ENCODE measurements around the gene CUL7. TPM values are rescaled to one million over a fixed set of nuclear protein-coding genes. Genes with fewer than 3 reads are reported as not detected.

The CUL7 gene
- polyA plus RNA-seq, 1 donor from 2014 or later, result 25.7 TPM

- no peak overlapping the region for H3K27ac ChIP-seq (ENCODE audit: low read length)
These were observed 18.0 kb downstream of the CUL7 start for GRCh38 chr6:43035495-43036194.

GRCh38 chr6:43034190-43034525 lies 19.5 kb downstream of the CUL7 start:
- Histone ChIP-seq H3K9ac (ENCODE audit: low read length) (no peak overlapping the region), H3K9me3 (ENCODE audit: low read length) (no peaks in the 10 kb centered on the region), H4K20me1 (ENCODE audit: insufficient read depth) (no peaks in the 10 kb centered on the region), H3K9me2 (ENCODE audit: insufficient read depth, low read length) (no peaks in the 10 kb centered on the region), H3K4me2 (ENCODE audit: low read length) (no peak overlapping the region), H3K27me3 (ENCODE audit: insufficient read depth, low read depth, low read length) (no peaks in the 10 kb centered on the region), H2AFZ (ENCODE audit: low read depth, low read length) (no peak overlapping the region), H3K79me2 (replicated peaks; ENCODE audit: insufficient read depth, low read length) (no peaks in the 10 kb centered on the region), H3F3A (ENCODE audit: insufficient read depth, low read length, poor library complexity, severe bottlenecking) (no peaks in the 10 kb centered on the region), H3K4me3 (ENCODE audit: low read length) (no peak overlapping the region), H3K27ac (ENCODE audit: low read length) (no peak overlapping the region), H3K36me3 (ENCODE audit: insufficient read depth, low read length) (no peaks in the 10 kb centered on the region)
- TF ChIP-seq EZH2 (IDR thresholded peaks at IDR 0.05; ENCODE audit: borderline replicate concordance, insufficient read depth, low read length, poor library complexity, severe bottlenecking) (no peak), EP300 (conservative IDR thresholded peaks at IDR 0.05; ENCODE audit: poor library complexity, severe bottlenecking) (no peak), SMC3 (conservative IDR thresholded peaks at IDR 0.05; ENCODE audit: poor library complexity) (no peak), POLR2AphosphoS5 (IDR thresholded peaks at IDR 0.05) (no peak), RAD21 (conservative IDR thresholded peaks at IDR 0.05) (no peak), REST (IDR thresholded peaks at IDR 0.05; ENCODE audit: borderline replicate concordance) (no peak), MXI1 (conservative IDR thresholded peaks at IDR 0.05; ENCODE audit: poor library complexity, severe bottlenecking) (no peak), TAF1 (IDR thresholded peaks at IDR 0.05; ENCODE audit: low read depth) (no peak)

More at GRCh38 chr6:43035495-43036194, 18.0 kb downstream of the CUL7 start:
- no peaks in the 10 kb centered on the region for H3K27me3 ChIP-seq (ENCODE audit: insufficient read depth, low read depth, low read length)
- no peak overlapping the region for H2AFZ ChIP-seq (ENCODE audit: low read depth, low read length)
- H3K79me2 ChIP-seq (replicated peaks; ENCODE audit: insufficient read depth, low read length), result no peaks in the 10 kb centered on the region
- no peak for TF ChIP-seq CTCF (IDR thresholded peaks at IDR 0.05; ENCODE audit: poor library complexity, severe bottlenecking)
- no peak for TF ChIP-seq EZH2 (IDR thresholded peaks at IDR 0.05; ENCODE audit: borderline replicate concordance, insufficient read depth, low read length, poor library complexity, severe bottlenecking)
- no peak for TF ChIP-seq REST (IDR thresholded peaks at IDR 0.05; ENCODE audit: borderline replicate concordance)
- no peak for TF ChIP-seq MXI1 (conservative IDR thresholded peaks at IDR 0.05; ENCODE audit: poor library complexity, severe bottlenecking)
- no peak for TF ChIP-seq RAD21 (conservative IDR thresholded peaks at IDR 0.05)
- no peak for TF ChIP-seq EP300 (conservative IDR thresholded peaks at IDR 0.05; ENCODE audit: poor library complexity, severe bottlenecking)
- no peak for TF ChIP-seq POLR2AphosphoS5 (IDR thresholded peaks at IDR 0.05)
- no peak for TF ChIP-seq SMC3 (conservative IDR thresholded peaks at IDR 0.05; ENCODE audit: poor library complexity)
- TF ChIP-seq TAF1 (IDR thresholded peaks at IDR 0.05; ENCODE audit: low read depth), result no peak
- H3K4me2 ChIP-seq (ENCODE audit: low read length), result no peak overlapping the region
- H4K20me1 ChIP-seq (ENCODE audit: insufficient read depth), result no peaks in the 10 kb centered on the region
- no peaks in the 10 kb centered on the region for H3K9me2 ChIP-seq (ENCODE audit: insufficient read depth, low read length)
- no peak overlapping the region for H3K4me3 ChIP-seq (ENCODE audit: low read length)
- no peaks in the 10 kb centered on the region for H3K36me3 ChIP-seq (ENCODE audit: insufficient read depth, low read length)
- no peaks in the 10 kb centered on the region for H3K9me3 ChIP-seq (ENCODE audit: low read length)
- H3K9ac ChIP-seq (ENCODE audit: low read length), result no peak overlapping the region
- H3F3A ChIP-seq (ENCODE audit: insufficient read depth, low read length, poor library complexity, severe bottlenecking), result no peaks in the 10 kb centered on the region

All from neural cell (in vitro differentiated cells).